DOHH2 (cell line): ENCODE data around the gene FRAS1.

Experiments
- H3F3A ChIP-seq: fragments of 200-600 bp; sonication (generic), shearing (Covaris generic); 2 replicates; pipeline ENCODE4 v1.6.0; 2016; ENCODE audit warnings: antibody characterized with exemption, mild to moderate bottlenecking; ENCODE audit not compliant: control insufficient read depth, insufficient read depth
- H3K27ac ChIP-seq: fragments of 200-600 bp; sonication (generic); 2 replicates; pipeline ENCODE4 v1.5.1; 2014; ENCODE audit warnings: low read depth, mild to moderate bottlenecking, low read length, moderate library complexity
- H3K27me3 ChIP-seq: fragments of 200-600 bp; sonication (generic); 2 replicates; pipeline ENCODE4 v1.6.1; 2014; ENCODE audit warnings: mild to moderate bottlenecking, low read length, mixed read lengths; ENCODE audit not compliant: control insufficient read depth
- H3K36me3 ChIP-seq: fragments of 200-600 bp; sonication (generic); 2 replicates; pipeline ENCODE4 v1.6.1; 2014; ENCODE audit warnings: mild to moderate bottlenecking, low read length, moderate library complexity, mixed read lengths; ENCODE audit not compliant: control insufficient read depth
- H3K4me1 ChIP-seq: fragments of 200-600 bp; sonication (generic); 2 replicates; pipeline ENCODE4 v1.6.1; 2014; ENCODE audit warnings: mild to moderate bottlenecking, low read length, mixed read lengths; ENCODE audit not compliant: control insufficient read depth
- H3K4me2 ChIP-seq: fragments of 200-600 bp; sonication (generic); 2 replicates; pipeline ENCODE4 v1.6.0; 2014; ENCODE audit warnings: mild to moderate bottlenecking, low read length, moderate library complexity
- H3K4me3 ChIP-seq: fragments of 200-600 bp; sonication (generic); 2 replicates; pipeline ENCODE4 v1.5.1; 2014; ENCODE audit warnings: mild to moderate bottlenecking, low read length, mixed read lengths
- H3K79me2 ChIP-seq: fragments of 200-600 bp; sonication (generic); 2 replicates; pipeline ENCODE4 v1.6.1; 2014; ENCODE audit warnings: mild to moderate bottlenecking, low read length, mixed read lengths; ENCODE audit not compliant: control insufficient read depth
- H3K9me2 ChIP-seq: fragments of 200-600 bp; sonication (generic); replicated peaks from 2 replicates; pipeline ENCODE4 v1.6.1; 2014; ENCODE audit warnings: mild to moderate bottlenecking, low read length, mixed read lengths; ENCODE audit not compliant: control insufficient read depth
- H3K9me3 ChIP-seq: fragments of 200-600 bp; sonication (generic); 2 replicates; pipeline ENCODE4 v1.6.1; 2014; ENCODE audit warnings: antibody characterized with exemption, low read length, mixed read lengths; ENCODE audit not compliant: control insufficient read depth, insufficient read depth
- H4K20me1 ChIP-seq: fragments of 200-600 bp; sonication (generic); 2 replicates; pipeline ENCODE4 v1.6.0; 2014; ENCODE audit warnings: low read depth, mild to moderate bottlenecking, antibody characterized with exemption, low read length, moderate library complexity; ENCODE audit not compliant: control insufficient read depth, insufficient read depth
- EZH2phosphoT487 ChIP-seq: fragments of 200-600 bp; sonication (generic); IDR thresholded peaks from 2 replicates; pipeline ENCODE4 v1.6.1; 2017; ENCODE audit warnings: borderline replicate concordance, mild to moderate bottlenecking, antibody characterized with exemption, low read length, moderate library complexity, mixed read lengths
- TF ChIP-seq, protein P1 (sequence below): fragments of 200-600 bp; sonication (generic); IDR thresholded peaks from one replicate; pipeline ENCODE4 v1.5.1; 2014; ENCODE audit warnings: antibody characterized with exemption, mild to moderate bottlenecking, low read depth, low read length; ENCODE audit not compliant: poor library complexity, severe bottlenecking

FRAS1 gene

GRCh38 chr4:78584863-78585547 is 527.9 kb downstream of the FRAS1 start:
- Histone ChIP-seq H3K27me3 (no peaks in the 10 kb centered on the region; the same call in none of the 2 replicates), H3K36me3 (no peaks in the 10 kb centered on the region), H3K4me1 (peaks cover 8% of the 10 kb centered on the region; the same call in 1 of the 2 replicates), H3K4me3 (no peak overlapping the region), H4K20me1 (no peaks in the 10 kb centered on the region), H3F3A (no peaks in the 10 kb centered on the region), H3K9me3 (no peaks in the 10 kb centered on the region), H3K4me2 (no peak overlapping the region), H3K79me2 (no peaks in the 10 kb centered on the region), H3K9me2 (no peaks in the 10 kb centered on the region), H3K27ac (no peak overlapping the region)
- TF ChIP-seq, protein P1, sequence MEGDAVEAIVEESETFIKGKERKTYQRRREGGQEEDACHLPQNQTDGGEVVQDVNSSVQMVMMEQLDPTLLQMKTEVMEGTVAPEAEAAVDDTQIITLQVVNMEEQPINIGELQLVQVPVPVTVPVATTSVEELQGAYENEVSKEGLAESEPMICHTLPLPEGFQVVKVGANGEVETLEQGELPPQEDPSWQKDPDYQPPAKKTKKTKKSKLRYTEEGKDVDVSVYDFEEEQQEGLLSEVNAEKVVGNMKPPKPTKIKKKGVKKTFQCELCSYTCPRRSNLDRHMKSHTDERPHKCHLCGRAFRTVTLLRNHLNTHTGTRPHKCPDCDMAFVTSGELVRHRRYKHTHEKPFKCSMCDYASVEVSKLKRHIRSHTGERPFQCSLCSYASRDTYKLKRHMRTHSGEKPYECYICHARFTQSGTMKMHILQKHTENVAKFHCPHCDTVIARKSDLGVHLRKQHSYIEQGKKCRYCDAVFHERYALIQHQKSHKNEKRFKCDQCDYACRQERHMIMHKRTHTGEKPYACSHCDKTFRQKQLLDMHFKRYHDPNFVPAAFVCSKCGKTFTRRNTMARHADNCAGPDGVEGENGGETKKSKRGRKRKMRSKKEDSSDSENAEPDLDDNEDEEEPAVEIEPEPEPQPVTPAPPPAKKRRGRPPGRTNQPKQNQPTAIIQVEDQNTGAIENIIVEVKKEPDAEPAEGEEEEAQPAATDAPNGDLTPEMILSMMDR: no peak
- no peak for TF ChIP-seq EZH2phosphoT487

DNA sequence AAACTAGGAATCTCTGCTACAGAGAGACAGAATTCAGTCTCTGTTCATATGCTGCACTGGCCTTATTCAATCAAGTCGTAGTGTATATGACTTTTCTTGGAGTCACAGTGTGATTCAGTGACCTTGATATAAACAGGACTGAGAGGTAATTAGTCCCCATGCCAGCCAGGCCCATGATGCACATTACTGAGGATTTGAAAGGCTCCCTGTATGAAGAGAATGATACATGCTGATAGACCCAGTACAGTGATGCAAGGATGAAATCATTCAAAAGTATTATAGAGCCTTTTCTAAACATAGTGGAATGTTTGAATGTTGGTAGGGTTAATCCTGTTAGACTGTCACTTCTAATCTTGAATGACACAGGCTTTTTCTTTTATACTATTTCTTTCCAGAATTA is 528.5 kb downstream of the FRAS1 start:
- no peaks in the 10 kb centered on the region for H3K9me3 ChIP-seq
- peaks cover 8% of the 10 kb centered on the region; the same call in 1 of the 2 replicates for H3K4me1 ChIP-seq
- H3K79me2 ChIP-seq: no peaks in the 10 kb centered on the region
- no peaks in the 10 kb centered on the region for H4K20me1 ChIP-seq
- no peaks in the 10 kb centered on the region for H3F3A ChIP-seq
- no peak overlapping the region for H3K27ac ChIP-seq
- no peaks in the 10 kb centered on the region; the same call in none of the 2 replicates for H3K27me3 ChIP-seq
- H3K4me3 ChIP-seq: no peak overlapping the region
- TF ChIP-seq EZH2phosphoT487: no peak
- TF ChIP-seq, protein P1: no peak
- no peaks in the 10 kb centered on the region for H3K36me3 ChIP-seq
- H3K9me2 ChIP-seq: no peaks in the 10 kb centered on the region
- no peak overlapping the region for H3K4me2 ChIP-seq

- H3K27ac ChIP-seq: no peak overlapping the region
- no peaks in the 10 kb centered on the region for H3K9me3 ChIP-seq
- H3K4me1 ChIP-seq: peaks cover 8% of the 10 kb centered on the region; the same call in 1 of the 2 replicates
- H4K20me1 ChIP-seq: no peaks in the 10 kb centered on the region
- H3K9me2 ChIP-seq: no peaks in the 10 kb centered on the region
- H3F3A ChIP-seq: no peaks in the 10 kb centered on the region
- H3K36me3 ChIP-seq: no peaks in the 10 kb centered on the region
- H3K27me3 ChIP-seq: no peaks in the 10 kb centered on the region; the same call in none of the 2 replicates
- H3K79me2 ChIP-seq: no peaks in the 10 kb centered on the region
- TF ChIP-seq, protein P1: no peak
- no peak for TF ChIP-seq EZH2phosphoT487
- H3K4me3 ChIP-seq: no peak overlapping the region
- H3K4me2 ChIP-seq: no peak overlapping the region
Measured at GRCh38 chr4:78588894-78589545, 531.9 kb downstream of the FRAS1 start.
